ENCODE measurements around the gene MCU. TPM values are rescaled to one million over a fixed set of nuclear protein-coding genes. Genes with fewer than 3 reads are reported as not detected.

Gene MCU
- total RNA-seq, 1 donor from 2014 or later = 31.8 TPM

GRCh38 chr10:72712136-72712535 lies 20.2 kb downstream of the MCU start:
- no peak overlapping the region for H3K4me3 ChIP-seq (ENCODE audit: insufficient read depth, low read depth, low read length)
- TF ChIP-seq EZH2 (IDR thresholded peaks at IDR 0.05; ENCODE audit: insufficient read depth, low read length) = no peak
- TF ChIP-seq CTCF (IDR thresholded peaks at IDR 0.05; ENCODE audit: insufficient read depth, low read depth, low read length) = no peak
- H3K9me3 ChIP-seq (ENCODE audit: insufficient read depth, low read depth, low read length) = no peaks in the 10 kb centered on the region
- peaks cover 28% of the 10 kb centered on the region for H3K4me1 ChIP-seq (ENCODE audit: insufficient read depth, low read length)
- peaks cover 56% of the 10 kb centered on the region for H3K79me2 ChIP-seq (ENCODE audit: insufficient read depth, low read length)
- H3K4me2 ChIP-seq (ENCODE audit: low read length) = peak overlapping the region; percentile 57
- peak overlapping the region; percentile 28 for H3K9ac ChIP-seq (ENCODE audit: low read length)
- H3K36me3 Mint-ChIP-seq (ENCODE audit: low read depth, unreplicated experiment) = peaks cover 3% of the 10 kb centered on the region
- peak; percentile 69 for DNase-seq (ENCODE audit: low read depth)
- no peak for FAIRE-seq
- H3K27me3 ChIP-seq (ENCODE audit: insufficient read depth, low read length) = no peaks in the 10 kb centered on the region
- no peaks in the 10 kb centered on the region for H4K20me1 ChIP-seq (ENCODE audit: insufficient read depth, low read length)
- no peaks in the 10 kb centered on the region for H3K9me3 Mint-ChIP-seq (ENCODE audit: unreplicated experiment)
- H3K4me1 Mint-ChIP-seq (ENCODE audit: low read depth, unreplicated experiment) = peaks cover 15% of the 10 kb centered on the region
- peaks cover 8% of the 10 kb centered on the region for H3K36me3 ChIP-seq (ENCODE audit: insufficient read depth, low read length)
- no peak overlapping the region for H2AFZ ChIP-seq (ENCODE audit: low read depth, low read length)
- H3K4me3 Mint-ChIP-seq (ENCODE audit: unreplicated experiment) = peak overlapping the region; percentile 62
- H3K27ac Mint-ChIP-seq (ENCODE audit: unreplicated experiment) = peak overlapping the region; percentile 96
- H3K27ac ChIP-seq (ENCODE audit: low read depth, low read length) = peak overlapping the region; percentile 64
- H3K27me3 Mint-ChIP-seq (ENCODE audit: low read depth, unreplicated experiment) = no peaks in the 10 kb centered on the region

- Histone ChIP-seq H3K9ac (ENCODE audit: low read length) (no peak overlapping the region), H3K36me3 (ENCODE audit: insufficient read depth, low read length) (peaks cover 8% of the 10 kb centered on the region), H3K27me3 (ENCODE audit: insufficient read depth, low read length) (no peaks in the 10 kb centered on the region), H3K4me2 (ENCODE audit: low read length) (no peak overlapping the region), H3K4me3 (ENCODE audit: insufficient read depth, low read depth, low read length) (no peak overlapping the region), H3K79me2 (ENCODE audit: insufficient read depth, low read length) (peaks cover 23% of the 10 kb centered on the region), H3K4me1 (ENCODE audit: insufficient read depth, low read length) (peaks cover 7% of the 10 kb centered on the region), H4K20me1 (ENCODE audit: insufficient read depth, low read length) (peaks cover 15% of the 10 kb centered on the region), H3K9me3 (ENCODE audit: insufficient read depth, low read depth, low read length) (no peaks in the 10 kb centered on the region), H2AFZ (ENCODE audit: low read depth, low read length) (no peak overlapping the region), H3K27ac (ENCODE audit: low read depth, low read length) (no peak overlapping the region)
- Mint-ChIP-seq H3K9me3 (ENCODE audit: unreplicated experiment) (no peaks in the 10 kb centered on the region), H3K27me3 (ENCODE audit: low read depth, unreplicated experiment) (no peaks in the 10 kb centered on the region), H3K27ac (ENCODE audit: unreplicated experiment) (peak overlapping the region; percentile 69), H3K4me1 (ENCODE audit: low read depth, unreplicated experiment) (peaks cover 22% of the 10 kb centered on the region), H3K4me3 (ENCODE audit: unreplicated experiment) (no peak overlapping the region), H3K36me3 (ENCODE audit: low read depth, unreplicated experiment) (peaks cover 8% of the 10 kb centered on the region)
- FAIRE-seq = no peak
- DNase-seq (ENCODE audit: low read depth) = no peak
- TF ChIP-seq EZH2 (IDR thresholded peaks at IDR 0.05; ENCODE audit: insufficient read depth, low read length) (no peak), CTCF (IDR thresholded peaks at IDR 0.05; ENCODE audit: insufficient read depth, low read depth, low read length) (no peak)
Measured at GRCh38 chr10:72719941-72720592, 28.1 kb downstream of the MCU start.
